IPS DF 4.7 (cell line): Measurements from ENCODE around the gene GAL.

Experiments
- DNase-seq: peaks from one replicate; pipeline ENCODE4 v3.0.0-alpha.2; 2013; ENCODE audit warnings: low spot score; ENCODE audit errors: extremely low read depth

The GAL gene

DNA sequence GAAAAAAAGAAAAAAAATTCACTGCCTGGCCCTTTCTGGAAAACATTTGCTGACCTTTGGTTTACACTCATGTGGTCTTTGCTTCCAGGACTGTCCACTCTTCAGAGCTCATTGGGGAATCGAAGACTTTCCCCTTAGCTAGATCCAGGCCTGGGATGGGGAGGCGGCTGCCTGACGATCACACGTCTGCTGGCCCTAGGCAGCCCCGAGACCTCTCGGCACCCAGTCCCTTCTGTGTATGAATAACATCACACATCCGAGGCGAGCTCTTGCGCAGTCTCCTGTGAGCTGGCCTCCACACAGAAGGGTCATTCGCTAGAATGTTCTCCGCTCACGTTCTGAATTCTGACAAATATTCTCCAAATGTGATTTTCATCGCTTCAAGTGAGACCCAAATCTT lies 25.7 kb upstream of the GAL start:
- no peak for DNase-seq

DNA sequence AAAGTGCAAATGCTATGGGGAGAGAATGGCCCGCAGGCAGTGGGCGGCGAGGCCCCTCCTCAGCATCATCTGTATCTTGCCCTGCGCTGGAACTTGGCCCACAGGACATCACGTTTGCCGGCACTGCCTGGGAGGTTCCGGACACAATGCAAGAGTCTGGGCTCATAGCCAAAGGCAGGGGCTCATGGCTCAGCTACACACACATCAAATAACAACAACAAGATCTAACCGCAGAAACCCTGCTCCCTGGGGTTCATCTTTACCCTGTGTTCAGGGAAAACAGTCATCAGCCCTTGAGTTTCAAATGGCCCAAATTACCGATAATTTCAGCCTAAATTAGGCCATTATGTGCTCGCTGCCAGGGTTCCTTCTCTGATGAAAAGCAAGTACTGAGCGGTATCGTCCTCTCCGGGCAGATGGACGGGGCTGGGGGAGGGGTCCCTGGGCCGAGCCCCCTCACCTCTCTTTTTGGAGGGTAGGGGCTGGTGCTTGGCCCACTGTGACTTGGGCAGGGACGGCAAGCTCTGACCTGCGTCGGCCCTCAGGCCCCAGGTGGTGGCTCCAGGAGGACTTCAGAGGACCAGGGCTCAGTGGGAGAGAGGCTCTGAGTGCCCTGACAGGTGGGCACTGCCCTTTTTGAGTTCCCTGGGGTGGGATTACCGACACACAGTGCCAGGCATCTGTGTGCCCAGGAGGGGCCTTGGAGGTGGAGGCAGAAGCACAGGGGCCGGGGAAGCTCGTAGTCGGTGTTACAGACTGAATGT lies 25.0 kb upstream of the GAL start:
- DNase-seq: no peak

DNA sequence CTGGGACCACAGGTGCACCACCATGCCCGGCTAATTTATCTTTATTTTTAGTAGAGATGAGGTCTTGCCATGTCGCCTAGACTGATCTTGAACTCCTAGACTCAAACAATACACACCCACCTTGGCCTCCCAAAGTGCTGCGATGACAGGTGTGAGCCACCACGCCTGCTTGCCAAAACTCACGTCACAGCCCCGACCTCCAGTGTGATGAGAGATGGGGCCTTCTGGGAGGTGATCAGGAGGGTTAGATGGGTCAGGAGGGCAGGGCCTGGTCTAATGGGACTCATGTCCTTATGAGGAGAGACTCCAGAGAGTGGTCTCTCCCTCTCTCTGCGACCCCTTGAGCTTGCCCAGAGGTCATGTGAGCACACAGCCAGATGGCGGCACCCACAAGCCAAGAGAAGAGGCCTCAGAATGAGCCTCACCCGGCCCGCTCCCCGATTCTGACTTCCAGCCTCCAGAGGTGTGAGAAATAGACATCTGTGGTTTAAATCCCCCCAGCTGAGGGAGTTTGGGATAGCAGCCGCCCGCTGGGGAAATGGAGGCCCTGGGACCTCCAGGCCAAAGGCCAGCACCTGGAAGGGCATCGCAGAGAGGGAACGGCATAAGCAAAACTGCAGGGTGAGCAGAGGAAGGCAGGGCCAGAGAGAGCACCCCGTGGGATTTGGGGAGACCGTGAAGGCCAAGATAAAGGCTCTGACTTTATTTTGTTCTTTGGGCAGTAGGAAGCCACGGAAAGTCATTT lies 24.1 kb upstream of the GAL start:
- DNase-seq: no peak

DNA sequence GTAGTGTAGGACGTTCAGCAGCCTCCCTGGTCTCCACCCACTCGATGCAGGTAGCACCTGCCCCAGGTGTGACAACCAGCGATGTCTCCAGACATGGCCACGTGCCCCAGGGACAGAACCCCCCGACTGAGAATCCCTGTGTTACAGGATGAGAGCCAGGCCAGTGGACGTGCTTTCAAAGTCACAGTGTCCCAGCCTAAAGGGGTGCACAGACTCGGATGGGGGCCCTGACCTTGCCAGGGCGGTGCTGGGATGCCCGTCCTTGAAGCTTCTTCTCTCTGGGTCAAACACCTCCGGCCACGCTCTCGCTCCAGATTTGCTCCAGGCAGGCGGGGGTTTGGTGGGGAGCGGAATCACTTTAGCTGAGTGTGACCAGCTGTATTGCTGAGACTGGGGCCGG lies 23.3 kb upstream of the GAL start:
- no peak for DNase-seq

DNA sequence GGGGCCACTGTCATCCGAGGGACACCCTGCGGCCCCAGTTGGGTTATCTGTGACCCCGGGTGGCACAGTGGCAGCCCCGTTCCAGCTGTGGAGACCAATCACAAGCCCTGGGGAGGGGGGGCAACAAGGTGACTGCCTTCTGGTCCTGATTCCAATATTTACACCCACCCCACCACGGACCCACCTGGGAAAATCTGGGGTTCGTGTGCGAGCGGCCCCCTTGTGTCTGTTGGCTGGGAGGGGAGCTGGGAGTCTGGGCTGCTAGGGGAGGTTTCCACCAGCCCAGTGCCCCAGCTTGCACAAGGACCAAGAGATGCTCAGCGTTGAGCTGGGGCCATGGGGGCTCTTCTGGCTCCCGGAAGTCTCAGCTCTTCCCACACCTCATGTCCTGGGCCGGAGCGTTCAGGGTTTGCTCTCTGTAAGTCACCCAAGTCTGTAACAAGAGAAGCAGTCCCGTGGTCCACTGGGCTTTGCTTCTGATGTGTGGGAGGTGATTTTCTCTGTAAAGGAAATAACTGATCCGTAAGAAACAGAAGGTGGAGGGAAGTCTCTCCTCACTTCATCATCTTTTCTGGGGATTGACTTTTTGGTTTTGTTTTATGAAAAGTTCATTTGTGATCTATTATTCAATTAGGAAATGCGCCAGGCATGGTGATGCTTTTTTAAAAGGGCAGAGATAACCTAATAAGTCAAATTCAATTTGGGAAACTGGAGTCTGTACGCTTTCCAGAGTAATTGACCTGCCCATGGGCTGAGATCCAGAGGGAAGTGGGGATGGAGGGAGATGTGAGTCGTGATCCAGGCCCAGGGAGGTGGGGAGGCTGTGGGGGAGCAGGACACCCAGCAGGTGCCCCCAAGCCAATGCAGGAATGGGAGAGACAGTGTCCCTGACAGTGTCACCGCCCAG lies 22.4 kb upstream of the GAL start:
- DNase-seq: no peak

DNA sequence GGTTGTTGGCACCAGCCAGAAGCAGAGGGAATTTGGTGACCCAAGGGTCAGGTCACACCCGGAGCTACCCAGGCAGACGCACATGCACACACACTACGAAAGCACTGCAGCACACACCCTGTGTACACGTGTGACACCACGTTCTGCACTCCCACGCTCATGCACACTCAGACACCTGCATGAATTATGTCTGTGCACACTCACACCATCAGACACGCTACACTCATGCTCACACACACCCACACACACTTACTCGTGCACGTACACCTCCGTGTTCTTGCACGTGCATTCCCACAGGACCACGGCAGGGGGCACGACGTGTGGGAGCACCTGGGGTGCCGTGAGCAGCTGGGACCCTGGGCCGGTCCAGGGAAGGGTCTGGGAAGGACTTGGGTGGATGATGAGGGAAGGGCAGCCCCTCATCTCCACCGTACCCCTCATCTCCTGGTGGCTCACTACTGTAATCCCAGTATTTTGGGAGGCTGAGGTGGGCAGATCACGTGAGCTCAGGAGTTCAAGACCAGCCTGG lies 20.8 kb upstream of the GAL start:
- DNase-seq: no peak

DNA sequence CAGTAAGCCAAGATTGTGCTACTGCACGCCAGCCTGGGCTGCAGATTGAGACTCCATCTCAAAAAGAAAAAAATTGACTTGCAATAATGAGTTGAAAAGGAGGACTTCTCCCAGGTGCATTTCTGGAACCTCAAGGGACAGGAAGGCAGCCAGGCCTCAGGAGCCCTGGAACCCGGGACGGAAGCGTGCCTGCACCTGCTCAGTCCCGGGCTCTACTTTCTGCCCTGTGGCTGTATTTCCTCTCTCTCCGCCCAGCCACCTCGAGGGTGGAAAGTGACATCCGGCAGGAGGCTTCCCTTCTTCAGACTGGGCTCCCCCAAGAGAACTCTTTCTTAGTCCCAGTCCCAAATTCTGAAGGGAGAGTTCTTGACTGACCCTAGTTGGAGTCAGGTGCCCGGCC lies 20.2 kb upstream of the GAL start:
- DNase-seq: no peak

DNA sequence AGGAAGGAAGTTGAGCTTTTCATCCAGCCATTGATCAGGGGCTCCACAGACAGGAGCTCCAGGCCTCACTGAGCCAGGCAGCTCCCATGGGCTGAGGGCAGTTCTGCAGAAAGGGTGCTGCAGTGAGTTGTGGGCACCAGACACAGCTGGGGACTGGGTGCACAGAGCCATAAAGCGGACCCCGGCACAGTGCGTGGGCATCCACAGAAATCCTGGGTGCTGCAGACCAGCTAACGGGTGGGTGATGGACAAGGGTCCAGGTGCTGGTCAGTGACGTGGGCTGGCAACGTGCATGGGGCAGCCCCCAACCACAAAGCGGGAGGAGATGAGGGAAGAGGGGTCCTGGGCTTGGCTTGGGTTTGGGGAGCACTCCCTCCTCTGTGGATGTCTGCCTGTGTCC lies 19.4 kb upstream of the GAL start:
- DNase-seq: no peak

DNA sequence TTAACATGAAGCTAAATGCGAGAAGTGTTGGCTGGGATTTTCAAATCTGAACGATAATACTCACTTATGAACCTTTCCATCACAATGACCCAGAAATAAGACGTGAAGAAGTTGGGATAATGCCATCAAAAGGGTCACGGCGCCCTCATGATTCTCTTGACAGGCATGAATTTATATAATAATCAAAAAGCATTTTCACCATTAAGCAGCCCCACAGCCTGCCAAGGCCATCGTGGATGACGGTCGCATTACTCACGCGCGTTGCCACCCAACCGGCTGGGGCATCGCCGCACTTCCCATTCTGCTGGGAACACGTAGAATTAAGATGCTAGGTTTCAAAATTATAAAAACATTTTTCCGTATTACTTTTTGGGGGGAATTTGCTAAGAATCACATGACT lies 18.9 kb upstream of the GAL start:
- DNase-seq: no peak

DNA sequence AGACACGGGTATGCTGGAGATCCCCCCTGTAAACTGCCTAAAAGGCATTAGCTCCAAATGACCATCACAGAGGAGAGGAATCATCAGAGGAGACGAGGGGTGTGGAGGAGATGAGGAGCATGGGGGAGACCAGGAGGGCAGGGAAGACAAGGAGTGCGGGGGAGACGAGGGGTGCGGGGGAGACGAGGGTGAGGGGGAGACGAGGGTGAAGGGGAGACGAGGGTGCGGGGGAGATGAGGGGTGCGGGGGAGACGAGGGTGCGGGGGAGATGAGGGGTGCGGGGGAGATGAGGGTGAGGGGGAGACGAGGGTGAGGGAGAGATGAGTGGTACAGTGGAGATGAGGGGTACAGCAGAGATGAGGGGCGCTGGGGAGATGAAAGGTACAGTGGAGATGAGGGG lies 17.5 kb upstream of the GAL start:
- no peak for DNase-seq

DNA sequence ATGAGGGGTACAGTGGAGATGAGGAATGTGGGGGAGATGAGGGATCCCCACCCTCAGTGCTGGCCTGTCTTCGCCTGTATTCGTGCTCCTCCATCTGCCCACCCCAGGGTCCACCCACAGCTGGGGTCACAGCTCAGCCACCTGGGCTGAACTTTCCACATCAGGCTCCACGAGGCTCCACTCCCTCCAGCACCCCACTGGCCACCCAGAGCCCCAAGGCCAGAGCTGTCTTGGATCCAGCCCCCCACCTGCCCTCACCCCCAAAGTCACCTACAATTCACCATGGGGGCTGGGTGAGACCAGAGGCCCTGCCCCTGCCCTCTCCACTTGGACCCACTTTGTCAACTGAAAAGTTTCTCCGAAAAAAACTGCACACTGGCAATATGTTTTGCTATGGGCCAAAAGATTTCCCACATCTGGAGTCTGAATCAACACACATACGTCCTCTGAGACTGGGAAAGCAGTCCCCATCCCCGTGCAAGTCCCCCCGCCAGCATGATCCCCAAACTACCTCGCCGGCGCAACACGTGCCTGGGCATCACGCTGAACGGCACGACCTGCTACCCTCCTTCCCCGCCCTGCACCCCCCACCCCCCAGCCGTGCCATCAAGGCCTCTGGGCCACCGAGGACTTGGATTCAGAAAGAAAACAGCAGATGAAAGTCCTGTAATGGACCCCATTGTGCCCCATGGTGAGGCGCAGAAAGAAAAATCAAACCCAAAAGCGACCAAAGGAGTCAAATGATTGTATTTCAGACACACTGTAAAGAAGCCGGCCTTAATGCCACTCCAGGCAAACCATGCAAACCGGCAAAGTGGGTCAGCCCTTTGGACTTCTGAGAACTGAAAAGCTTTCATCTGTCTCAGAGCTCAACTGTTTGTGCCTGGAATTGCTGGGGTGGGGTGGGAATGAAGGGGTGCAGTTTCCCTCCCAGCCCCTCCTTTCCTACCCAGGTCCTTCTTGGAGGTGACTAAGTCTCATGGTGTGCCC lies 16.5 kb upstream of the GAL start:
- no peak for DNase-seq

DNA sequence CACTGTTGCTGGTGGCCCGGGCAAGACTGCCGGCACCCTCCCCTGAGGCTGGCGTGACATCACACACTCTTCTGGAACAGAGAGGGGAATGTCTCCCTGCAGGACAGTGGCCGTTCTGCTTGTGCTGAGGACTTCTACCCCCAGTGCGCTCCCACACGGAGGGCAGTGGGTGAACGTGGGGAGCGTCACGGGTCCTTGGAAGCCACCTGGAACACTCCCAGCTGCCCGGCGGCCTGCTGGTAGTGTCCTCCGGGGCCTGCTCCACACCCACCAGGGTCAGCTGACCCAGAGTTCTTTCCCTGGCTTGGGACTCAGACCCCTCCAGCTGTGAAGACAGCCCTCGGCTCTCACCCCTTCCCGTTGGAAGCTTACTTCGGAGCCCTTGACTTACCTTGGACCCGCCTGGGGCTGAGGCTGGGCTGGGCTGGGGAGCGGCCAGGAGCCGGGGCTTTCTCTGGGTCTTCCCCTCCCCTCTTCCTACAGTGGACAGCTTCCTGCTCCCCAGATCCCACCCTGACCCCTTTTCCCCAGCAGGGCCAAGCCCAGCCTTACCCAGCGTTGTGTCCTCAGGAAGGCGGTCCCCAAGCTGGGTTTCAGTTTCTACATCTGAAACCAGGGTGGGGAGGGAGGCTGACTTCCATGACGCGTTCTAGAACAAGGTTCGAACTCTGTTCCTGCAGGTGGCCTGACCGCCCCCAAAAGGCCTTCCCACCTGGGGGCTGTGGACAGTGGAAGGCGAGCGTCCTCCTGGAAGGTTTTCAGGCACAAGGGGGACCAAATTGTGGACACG lies 14.8 kb upstream of the GAL start:
- no peak for DNase-seq

DNA sequence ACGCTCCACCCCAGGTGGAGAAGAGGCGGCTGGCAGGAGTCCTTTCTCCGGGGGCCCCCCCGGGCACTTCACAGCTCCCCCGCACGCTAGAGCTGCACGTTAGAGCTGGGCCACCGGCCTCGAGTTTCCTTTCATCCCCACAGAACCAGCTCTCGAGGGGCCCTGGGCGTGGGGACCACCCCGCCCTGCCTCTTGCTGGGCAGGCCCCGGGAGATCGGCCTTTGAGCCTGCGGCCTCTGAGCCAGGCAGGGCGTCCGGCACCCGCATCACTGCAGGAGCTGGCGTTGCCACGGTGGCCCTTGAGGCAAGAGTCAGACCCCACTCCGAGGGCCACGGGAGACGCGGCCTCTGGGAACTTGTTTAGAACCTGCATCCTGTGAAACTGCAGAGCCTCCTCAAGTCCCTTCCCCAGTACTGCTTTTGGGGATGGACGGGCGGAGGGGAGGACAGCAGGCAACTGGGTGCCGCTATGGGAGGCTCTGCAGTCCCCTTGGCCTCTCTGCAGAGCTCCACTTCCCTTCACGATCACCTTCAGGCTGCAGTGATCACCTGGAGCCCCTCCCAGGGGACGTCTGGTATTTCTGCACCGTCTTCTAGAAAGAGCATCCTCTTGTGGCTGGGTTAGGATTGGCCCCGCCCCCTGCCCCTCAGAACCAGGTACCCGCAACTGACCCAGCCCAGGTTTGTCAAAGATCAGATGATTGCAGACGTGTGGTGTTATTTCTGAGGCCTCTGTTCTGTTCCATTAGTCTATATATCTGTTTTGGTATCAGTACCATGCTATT lies 13.9 kb upstream of the GAL start:
- no peak for DNase-seq

DNA sequence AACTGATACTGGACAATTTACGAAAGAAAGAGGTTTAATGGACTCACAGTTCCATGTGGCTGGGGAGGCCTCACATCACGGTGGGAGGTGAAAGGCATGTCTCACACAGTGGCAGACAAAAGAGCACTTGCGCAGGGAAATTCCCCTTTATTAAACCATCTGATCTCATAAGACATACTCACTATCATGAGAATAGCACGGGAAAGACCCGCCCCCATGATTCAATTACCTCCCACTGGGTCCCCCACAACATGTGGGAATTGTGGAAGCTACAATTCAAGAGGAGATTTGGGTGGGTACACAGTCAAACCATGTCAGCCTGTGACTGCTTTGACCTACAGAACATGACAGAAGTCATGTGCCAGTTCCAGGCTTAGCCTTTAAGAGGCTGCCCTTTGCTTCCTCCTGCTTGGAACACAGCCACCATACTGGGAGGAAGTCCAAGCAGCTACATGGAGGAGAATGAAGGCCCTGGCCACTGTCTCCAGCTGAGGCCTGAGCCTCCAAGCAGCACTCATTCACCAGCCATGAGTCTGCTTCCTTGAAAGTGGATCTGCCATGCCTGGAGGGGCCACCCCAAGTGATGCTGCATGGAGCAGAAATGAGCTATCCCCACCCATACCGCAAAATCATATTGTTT lies 10.9 kb upstream of the GAL start:
- no peak for DNase-seq

DNA sequence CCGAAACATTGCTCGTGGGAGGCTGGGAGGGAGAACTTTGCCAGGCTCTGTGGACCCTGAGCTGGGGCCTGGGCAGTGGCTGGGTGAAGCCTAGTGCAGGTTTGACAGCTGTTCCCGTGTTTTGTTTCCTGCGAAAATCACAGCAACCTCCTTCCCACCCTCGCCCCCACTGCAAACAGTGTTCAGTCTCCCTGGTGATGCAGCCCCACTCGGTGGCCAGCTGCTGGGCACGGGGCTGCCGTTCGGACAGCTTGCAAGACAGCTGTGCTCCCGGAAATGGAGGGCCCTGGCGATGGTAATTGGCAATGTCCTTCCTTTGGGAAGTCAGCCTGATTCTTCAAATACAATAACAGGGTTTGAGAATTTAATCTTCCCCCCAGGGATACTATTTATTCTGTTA lies 10.4 kb upstream of the GAL start:
- no peak for DNase-seq

DNA sequence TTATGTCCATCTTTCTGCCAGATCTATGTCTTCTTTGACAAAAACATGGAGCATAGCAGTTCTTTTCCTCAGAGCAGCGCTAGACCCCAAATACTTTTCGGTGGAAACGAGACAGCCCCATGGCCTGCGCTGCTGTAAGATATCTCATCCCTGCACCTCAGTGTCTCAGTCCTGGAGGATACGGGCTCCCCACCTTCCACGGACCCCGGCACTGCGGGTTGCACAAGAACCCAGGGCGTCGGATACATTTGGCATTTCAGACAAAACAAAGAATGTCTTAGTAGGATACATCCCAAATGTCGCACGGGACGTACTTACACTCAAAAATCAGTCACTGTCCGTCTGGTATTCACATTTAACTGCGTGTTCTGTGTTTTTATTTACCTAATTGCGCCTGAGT lies 9.9 kb upstream of the GAL start:
- DNase-seq: no peak

DNA sequence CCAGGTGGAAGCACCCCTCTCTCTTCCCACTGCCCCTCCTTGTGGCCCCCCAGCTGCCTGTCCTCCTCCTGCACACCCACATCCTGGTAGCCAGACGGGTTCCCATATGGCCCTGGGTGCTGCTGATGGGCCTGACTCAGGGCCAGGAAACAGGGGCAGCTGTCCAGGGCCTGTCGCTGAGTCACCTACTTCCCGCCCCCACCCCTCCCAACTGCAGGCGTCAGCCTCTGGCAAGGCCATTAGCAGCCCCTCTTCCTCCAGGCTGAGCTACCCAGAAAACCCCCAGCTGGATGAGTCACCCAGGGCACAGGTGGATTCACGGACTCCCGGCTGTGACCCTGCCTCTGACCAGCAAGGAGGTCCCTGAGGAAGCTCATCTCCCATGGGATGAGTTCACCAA lies 6.9 kb upstream of the GAL start:
- DNase-seq: no peak

DNA sequence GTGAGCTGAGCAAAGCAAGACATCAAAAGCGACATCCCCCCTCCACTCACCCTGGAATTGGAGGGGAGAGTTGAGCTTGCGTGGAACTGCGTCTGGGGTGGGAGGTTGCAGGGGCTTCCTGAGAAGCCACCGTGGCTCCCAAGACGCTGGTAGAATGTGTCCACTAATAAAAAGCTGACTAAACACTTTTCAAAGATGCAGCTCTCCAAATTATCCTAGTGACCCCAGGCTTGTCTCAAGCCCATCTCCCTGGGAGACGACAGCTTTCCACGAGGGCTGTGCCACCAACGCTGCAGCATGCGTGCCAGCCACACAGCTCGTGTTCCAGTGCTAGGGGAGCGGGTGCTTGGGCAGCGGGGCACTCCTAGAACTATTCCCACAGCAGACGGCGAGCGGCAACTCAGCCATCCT lies 6.3 kb upstream of the GAL start:
- no peak for DNase-seq
